ENCODE results near the gene LGALS1.

The LGALS1 gene

DNA sequence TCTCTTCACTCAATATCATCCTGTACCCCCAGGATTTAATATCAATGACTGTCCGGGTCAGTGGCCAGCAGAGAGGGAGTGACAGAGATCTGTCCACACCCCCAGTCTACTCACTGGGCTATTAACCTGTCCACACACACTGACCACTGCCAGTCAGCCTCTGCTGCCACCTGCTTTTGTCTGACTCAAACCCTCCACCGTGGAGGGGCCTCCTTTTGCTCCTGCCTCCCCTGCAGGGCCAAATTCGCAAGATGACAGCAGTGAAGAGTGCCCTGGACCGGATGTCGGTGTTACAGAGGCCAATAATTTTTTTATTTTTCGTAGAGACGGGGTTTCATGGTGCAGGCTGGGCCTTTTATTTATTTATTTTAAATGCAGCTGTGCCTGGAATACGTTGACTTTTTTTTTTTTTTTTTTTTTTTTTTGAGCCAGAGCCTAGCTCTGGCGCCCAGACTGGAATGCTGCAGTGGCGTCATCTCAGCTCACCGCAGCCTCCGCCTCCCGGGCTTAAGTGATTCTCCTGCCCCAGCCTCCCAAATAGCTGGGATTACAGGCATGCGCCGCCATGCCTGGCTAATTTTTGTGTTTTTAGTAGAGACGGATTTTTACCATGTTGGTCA lies 11.8 kb upstream of the LGALS1 start:
- DNase-seq: no peak

- DNase-seq: no peak
Measured at GRCh38 chr22:37664249-37665101, 11.0 kb upstream of the LGALS1 start.

DNA sequence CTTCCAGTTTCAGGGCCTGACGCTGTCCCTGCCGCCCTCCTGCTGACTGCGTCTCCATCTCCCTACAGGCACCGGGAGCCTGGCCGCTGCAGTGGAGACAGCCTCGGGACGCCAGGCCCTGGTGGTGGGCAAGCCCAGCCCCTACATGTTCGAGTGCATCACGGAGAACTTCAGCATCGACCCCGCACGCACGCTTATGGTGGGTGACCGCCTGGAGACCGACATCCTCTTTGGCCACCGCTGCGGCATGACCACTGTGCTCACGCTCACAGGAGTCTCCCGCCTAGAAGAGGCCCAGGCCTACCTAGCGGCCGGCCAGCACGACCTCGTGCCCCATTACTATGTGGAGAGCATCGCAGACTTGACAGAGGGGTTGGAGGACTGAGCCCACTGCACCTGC lies 9.9 kb upstream of the LGALS1 start:
- no peak for DNase-seq

GRCh38 chr22:37669586-37669985 lies 5.8 kb upstream of the LGALS1 start:
- no peak for DNase-seq

- peak in 2 of 4 experiments; percentile 10 to 13 for DNase-seq
Measured at GRCh38 chr22:37672206-37672919, 3.1 kb upstream of the LGALS1 start.

- no peak for DNase-seq
Measured at GRCh38 chr22:37672920-37673455, 2.4 kb upstream of the LGALS1 start.

DNA sequence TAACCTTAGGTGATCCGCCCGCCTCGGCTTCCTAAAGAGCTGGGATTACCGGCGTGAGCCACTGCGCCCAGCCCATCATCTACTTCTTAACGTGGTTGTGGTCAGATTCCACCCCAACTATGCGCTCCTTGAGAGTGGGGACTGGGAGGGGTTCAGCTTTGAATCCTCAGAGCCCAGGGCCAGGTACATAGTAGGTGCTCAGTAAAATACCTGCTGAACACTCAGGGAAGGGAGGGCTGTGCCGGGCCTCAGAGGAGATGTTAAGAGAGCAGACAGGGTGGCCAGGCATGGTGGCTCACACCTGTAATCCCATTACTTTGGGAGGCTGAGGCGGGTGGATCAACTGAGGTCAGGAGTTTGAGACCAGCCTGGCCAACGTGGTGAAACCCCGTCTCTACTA lies 1.2 kb upstream of the LGALS1 start:
- DNase-seq: no peak

DNA sequence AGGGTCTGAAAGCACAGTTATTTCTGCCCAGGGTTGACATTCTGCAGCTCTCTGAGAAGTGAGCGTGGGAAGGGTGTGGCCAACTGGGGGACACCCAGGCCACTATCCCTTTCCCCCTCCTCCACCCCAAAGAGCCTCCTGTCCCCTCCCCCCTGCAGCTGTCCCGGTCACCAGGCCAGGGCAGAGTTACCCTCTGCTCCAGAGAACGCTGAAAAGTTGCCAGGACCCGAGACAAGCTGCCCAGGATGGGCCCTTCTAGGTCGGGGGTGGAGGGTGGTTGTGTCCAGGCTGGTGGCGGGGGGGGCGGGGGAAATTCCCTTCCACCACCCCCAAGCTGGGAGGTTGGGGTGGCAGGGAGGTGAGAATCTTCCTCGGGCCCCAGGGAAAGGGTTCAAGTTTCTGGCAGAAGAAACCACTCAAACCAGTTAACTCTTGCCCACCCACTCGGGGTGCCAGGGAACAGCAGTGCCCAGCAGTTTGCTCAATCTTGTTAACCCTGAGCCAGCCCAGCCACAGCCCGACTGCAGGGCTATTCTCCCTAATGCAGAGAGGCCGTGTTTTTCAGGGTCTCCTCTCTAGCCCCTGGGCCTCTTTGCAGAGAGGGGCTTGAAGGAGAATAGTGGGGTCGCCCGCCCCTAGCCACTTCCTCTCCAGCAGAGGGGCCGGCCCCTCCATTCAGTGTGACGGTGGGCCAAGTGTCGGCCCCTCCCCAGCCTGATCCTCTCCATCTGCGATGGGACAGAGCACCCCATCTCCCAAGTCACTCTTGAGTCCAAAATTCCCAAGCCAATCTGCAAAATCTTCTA lies 697 bp downstream of the LGALS1 start:
- DNase-seq: no peak

DNA sequence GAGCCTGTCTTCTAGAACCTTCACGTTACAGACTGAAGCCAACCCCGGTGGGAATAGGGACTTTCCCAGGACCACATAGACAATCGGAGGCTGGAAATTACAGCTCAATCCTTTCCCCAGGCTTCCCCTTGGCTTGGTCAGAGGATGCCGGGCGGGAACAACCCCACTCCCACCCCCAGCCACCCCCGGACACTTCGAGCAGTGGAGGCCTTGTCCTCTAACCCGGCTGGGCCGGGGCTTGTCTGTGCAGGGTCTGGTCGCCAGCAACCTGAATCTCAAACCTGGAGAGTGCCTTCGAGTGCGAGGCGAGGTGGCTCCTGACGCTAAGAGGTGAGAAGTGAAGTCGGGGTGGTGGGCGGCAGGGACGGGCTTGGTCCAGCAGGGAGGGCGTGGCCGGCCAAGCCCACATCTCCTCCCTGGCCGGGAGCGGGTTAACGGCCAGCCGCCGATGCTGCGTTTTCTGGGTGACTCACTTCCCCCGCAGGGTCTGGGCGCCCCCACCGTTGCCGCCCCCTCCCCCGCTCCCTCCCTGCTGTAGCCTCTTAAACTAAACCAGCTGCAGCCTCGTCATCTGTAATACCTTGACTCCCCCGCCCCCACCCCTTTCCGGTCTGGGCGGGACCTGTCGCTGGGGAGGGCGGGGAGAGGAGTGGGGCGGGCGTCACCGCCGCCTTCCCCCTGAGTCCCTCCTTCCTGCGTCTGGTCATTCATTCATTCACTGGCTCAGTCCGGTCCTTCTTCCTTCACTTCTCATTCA lies 1.5 kb downstream of the LGALS1 start:
- DNase-seq: peak; percentile 72 to 94 (median 82)

DNA sequence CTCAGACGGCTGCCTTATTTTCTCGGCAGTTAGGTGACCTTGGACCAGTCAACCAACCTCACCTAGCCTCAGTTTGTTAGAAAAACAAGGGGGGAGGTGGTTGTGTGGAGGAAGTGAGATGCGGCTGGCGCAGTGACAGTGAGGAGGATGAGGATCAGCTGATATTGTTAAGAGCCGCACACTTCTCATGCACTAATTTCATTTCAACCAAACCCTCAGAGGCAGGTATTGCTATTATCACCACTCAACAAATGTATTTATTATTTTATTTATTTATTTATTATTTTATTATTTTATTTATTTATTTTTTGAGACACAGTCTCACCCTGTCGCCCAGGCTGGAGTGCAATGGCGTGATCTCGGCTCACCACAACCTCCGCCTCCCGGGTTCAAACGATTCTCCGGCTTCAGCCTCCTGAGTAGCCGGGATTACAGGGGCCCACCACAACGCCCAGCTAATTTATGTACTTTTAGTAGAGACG lies 2.1 kb downstream of the LGALS1 start:
- DNase-seq: no peak

- DNase-seq: no peak
Measured at GRCh38 chr22:37678372-37678771, 2.9 kb downstream of the LGALS1 start.

GRCh38 chr22:37679670-37680069 lies 4.2 kb downstream of the LGALS1 start:
- no peak for DNase-seq

DNA sequence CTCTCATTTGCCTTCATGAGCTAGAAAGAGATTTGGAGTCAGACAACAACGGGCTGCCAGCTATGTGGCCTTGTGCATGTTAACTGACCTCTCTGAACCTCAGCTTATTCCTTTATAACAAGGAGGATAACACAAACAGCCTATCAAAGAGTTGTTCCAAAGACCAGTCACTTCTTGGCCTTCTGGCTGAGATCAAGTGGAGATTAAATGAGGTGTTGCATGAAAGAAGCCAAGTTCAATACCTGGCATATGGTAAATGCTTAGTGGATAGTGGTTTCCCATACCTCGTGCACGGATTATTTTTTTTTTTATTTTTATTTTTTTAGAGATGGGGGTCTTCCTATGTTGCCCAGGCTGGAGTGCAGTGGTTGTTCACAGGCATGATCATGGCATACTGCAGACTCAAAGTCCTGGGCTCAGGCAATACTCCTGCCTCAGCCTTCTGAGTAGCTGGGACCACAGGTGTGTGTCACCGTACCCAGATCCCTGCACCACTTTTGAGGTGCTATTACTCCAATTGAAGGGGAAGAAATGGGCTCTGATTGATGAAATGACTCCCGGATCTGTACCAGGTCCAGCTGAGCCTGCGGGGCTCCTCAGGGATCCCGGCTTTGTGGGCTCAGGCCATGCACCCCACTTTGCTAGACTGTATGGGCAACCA lies 4.9 kb downstream of the LGALS1 start:
- no peak for DNase-seq

- no peak for DNase-seq
Measured at GRCh38 chr22:37681001-37681424, 5.6 kb downstream of the LGALS1 start.

DNA sequence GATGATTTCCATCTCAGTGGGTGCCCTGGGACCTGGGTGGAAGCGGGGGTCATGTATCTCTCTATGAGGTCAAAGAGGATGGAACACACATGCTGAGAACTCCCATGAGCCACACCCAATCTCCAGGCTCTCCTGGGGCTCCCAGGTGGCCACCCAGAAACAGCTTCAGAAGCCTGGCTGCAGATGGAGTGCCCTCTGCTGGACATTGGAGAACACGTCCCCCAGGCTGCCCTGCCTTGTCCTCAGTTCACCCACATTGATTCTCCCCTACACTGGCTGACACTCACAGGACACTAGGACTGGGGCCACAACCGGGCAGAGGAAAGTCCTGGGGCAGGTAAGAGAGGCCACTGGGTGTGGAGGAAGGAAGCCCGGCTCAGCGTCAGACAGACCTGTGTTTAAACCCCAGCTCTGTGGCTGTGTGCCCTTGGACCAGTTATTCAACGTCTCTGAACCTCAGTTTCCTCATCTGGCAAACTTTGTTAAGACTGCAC lies 6.2 kb downstream of the LGALS1 start:
- DNase-seq: peak; percentile 21 to 59 (median 43)

DNA sequence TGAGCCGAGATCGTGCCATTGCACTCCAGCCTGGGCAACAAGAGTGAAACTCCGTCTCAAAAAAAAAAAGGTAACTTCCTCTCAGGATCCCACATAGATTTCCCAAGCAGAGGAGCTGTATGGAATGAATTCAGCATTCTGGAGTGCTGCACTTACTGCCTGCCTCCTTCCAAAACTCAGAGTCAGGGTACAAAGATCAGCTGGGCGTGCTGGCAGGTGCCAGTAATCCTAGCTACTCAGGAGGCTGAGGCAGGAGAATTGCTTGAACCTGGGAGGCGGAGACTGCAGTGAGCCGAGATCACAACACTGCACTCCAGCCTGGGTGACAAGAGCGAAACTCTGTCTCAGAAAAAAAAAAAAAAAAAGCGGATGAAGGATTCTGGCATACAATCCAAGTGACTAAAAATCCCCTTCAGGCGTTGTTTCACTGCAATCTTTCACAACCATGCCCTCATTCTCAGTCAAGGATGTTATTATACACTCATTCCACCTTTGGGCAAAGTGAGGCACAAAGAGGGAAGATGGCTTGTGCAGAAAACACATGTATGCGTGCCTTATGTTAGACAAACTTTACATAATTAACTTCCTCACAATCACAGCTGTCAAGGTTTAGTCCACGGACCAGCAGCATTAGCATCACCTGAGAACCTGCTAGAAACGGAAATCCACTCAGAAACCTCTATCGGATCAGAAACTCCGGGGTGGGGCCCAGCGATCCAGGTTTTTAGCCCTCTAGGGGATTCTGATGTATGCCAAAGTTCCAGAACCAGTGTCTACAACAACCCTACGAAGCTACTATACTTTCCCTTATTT lies 9.6 kb downstream of the LGALS1 start:
- no peak for DNase-seq

DNA sequence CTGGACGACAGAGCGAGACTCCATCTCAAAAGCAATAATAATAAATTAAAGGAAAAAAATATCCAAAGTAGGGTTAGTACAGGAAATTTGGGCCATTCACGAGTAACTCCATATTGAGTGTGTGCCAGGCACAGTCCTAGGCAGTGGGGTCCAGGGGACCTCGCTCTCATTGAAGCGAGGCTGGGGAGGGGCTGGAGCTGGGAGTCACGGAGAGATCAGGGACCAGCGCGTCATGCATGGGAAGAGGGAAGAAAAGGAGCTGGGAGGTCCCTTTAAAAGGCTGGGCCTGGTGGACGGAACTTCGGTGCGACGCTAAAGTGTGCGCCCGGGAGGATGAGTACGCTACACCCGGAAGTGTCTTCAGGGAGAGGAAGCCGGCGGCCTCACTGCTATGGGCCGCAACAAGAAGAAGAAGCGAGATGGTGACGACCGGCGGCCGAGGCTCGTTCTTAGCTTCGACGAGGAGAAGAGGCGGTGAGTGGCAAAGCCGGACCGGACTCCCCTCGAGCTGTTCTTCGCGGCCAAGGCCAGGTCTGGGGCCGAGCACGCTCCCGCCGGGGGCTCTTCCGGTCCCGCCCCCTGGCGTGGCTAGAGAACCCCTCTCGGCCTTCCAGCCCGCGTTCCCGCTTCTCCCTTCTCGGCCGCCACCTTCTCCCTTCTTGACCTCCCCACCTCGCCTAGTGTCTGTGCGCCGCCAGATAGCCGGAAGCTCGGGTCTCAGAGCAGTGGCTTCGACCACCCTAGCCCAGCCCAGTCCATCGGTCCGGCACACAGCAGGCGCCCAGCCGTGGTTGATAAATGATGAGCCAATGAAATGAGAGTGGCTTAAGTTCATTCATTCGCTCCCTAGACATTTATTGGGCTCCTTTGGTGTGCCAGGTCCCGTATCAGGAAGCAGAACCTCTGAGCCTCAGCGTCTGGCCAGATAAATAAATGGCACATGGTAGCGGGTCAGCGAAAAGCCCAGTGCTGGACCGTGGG lies 10.9 kb downstream of the LGALS1 start, which contains the start of gene NOL12:
Gene NOL12 (plus strand): TSS at position 342 of the 981 bp plus-strand sequence. CDS start 50 bp downstream, at position 392.
- peak; percentile 37 to 62 (median 60) for DNase-seq

DNA sequence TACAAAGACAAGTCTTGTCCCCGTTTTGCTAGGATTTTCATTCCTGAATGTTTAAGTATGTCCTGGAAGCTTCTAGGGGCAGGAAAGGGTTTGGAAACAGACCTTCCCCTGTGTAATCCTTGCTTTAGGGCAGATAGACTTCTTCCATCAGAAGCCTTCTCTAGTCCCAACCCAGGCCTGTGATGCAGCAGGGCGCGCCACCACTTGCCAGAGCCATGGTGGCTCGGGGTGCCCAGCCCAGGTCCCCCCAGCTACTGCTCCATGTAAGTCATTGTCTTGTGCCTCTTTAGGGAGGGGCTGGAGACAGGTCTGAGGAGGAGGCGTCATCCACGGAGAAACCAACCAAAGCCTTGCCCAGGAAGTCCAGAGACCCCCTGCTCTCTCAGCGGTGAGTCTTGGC lies 15.0 kb downstream of the LGALS1 start:
- DNase-seq: no peak
